K562 (cell line): Measurements from ENCODE around the gene PCCA. TPM values are rescaled to one million over a fixed set of nuclear protein-coding genes. Genes with fewer than 3 reads are reported as not detected.

Experiments
- ARID1B ChIP-seq: fragments of 450-650 bp; IDR thresholded peaks from 2 replicates; pipeline ENCODE4 v1.6.1; 2016; ENCODE audit warnings: antibody characterized with exemption, mild to moderate bottlenecking, inconsistent platforms
- CBFA2T3 ChIP-seq: fragments of 450-650 bp; IDR thresholded peaks from 2 replicates; pipeline ENCODE4 v1.6.1; 2017
- CC2D1A ChIP-seq: fragments of 450-650 bp; IDR thresholded peaks from 2 replicates; pipeline ENCODE4 v1.6.1; 2017; ENCODE audit warnings: mild to moderate bottlenecking
- CREBBP ChIP-seq: IDR thresholded peaks from one replicate; pipeline ENCODE4 v1.6.1; 2012; ENCODE audit warnings: low read depth, mild to moderate bottlenecking, control low read depth, inconsistent platforms, low read length
- HDAC3 ChIP-seq: fragments of 450-650 bp; IDR thresholded peaks from 2 replicates; pipeline ENCODE4 v1.6.1; 2018; ENCODE audit warnings: borderline replicate concordance, mild to moderate bottlenecking, moderate library complexity; ENCODE audit not compliant: partially characterized antibody
- HNRNPK ChIP-seq: fragments of 200-400 bp; formaldehyde crosslinking; IDR thresholded peaks from one replicate; pipeline ENCODE4 v1.6.1; 2018; ENCODE audit warnings: mild to moderate bottlenecking, low read depth, low read length; ENCODE audit not compliant: poor library complexity, severe bottlenecking
- KAT8 ChIP-seq: fragments of 450-650 bp; IDR thresholded peaks from 2 replicates; pipeline ENCODE4 v1.6.1; 2016; ENCODE audit warnings: low read depth, mild to moderate bottlenecking
- MEF2D ChIP-seq: conservative IDR thresholded peaks from 2 replicates; pipeline ENCODE4 v1.6.1; 2016; ENCODE audit warnings: low read depth, missing genetic modification characterization, missing compliant biosample characterization
- MTA1 ChIP-seq: fragments of 450-650 bp; IDR thresholded peaks from 2 replicates; pipeline ENCODE4 v1.6.1; 2017; ENCODE audit warnings: borderline replicate concordance
- SMARCB1 ChIP-seq: IDR thresholded peaks from 2 replicates; pipeline ENCODE4 v1.6.1; 2011; ENCODE audit warnings: improper control_type of control experiment, low read depth; ENCODE audit not compliant: insufficient read length
- SOX6 ChIP-seq: fragments of 450-650 bp; IDR thresholded peaks from 2 replicates; pipeline ENCODE4 v1.6.1; 2014; ENCODE audit warnings: mild to moderate bottlenecking
- TAF9B ChIP-seq: fragments of 450-650 bp; IDR thresholded peaks from 2 replicates; pipeline ENCODE4 v1.6.1; 2018; ENCODE audit warnings: mild to moderate bottlenecking; ENCODE audit not compliant: partially characterized antibody
- TEAD1 ChIP-seq, 2 experiments: fragments of 450-650 bp in 1 of 2; sonication (generic) in 1 of 2; formaldehyde crosslinking; IDR thresholded peaks; 2 replicates each; pipeline versions ENCODE4 v1.4.0 to v1.8.0; 2020 to 2022; ENCODE audit warnings: mild to moderate bottlenecking in 2 of 2, missing genetic modification reagents in 1 of 2
- ZNF347 ChIP-seq: fragments of 450-650 bp; formaldehyde crosslinking; IDR thresholded peaks from 2 replicates; pipeline ENCODE4 v1.4.0; 2020; ENCODE audit warnings: low read depth, mild to moderate bottlenecking, moderate library complexity
- polyA plus RNA-seq, 8 experiments: library from polyadenylated mRNA; depleted of rRNA in 4 of 8; stranded (reverse) in 5 of 8; unstranded in 3 of 8; fragments of >200 nt; fragmentation: Nextera tagmentation in 2 of 8; fragmentation: Illumina TruSeq in 1 of 8; extraction: Ambion mirVana in 2 of 8; extraction: Trizol in 1 of 8; gene quantifications; 2 replicates each; pipeline versions ENCODE4 v1.2.1 to v1.2.3, GENCODE V29; 2011 to 2014; ENCODE audit warnings: inconsistent platforms in 1 of 8, missing spikeins in 1 of 8
- total RNA-seq, 7 experiments: library from RNA; depleted of rRNA in 6 of 7; stranded (reverse); fragments of >200 nt in 6 of 7; fragmentation: Illumina TruSeq in 2 of 7; extraction: Trizol in 2 of 7; gene quantifications; 2 replicates each; pipeline versions ENCODE4 v1.2.1 to v1.2.3, GENCODE V29; 2011 to 2021; ENCODE audit warnings: low replicate concordance in 1 of 7
- TF ChIP-seq, protein P1 (sequence below), 3 experiments: fragments of 200-800 bp in 1 of 3; sonication (Bioruptor generic) in 1 of 3; sonication (generic) in 1 of 3; formaldehyde crosslinking in 1 of 3; IDR thresholded peaks; 2 replicates each; pipeline versions ENCODE4 v1.6.1 to v1.8.0; 2016 to 2022; ENCODE audit warnings: mild to moderate bottlenecking in 2 of 3, missing compliant biosample characterization in 2 of 3, missing genetic modification characterization in 2 of 3, missing genetic modification reagents in 1 of 3
- TF ChIP-seq, protein P2 (sequence below): sonication (generic); formaldehyde crosslinking; IDR thresholded peaks from 2 replicates; pipeline ENCODE4 v1.8.1; 2023; ENCODE audit warnings: missing genetic modification reagents, mild to moderate bottlenecking, borderline replicate concordance
- TF ChIP-seq, protein P3 (sequence below): sonication (generic); formaldehyde crosslinking; IDR thresholded peaks from 2 replicates; pipeline ENCODE4 v1.8.0; 2023; ENCODE audit warnings: mild to moderate bottlenecking, missing genetic modification reagents
- TF ChIP-seq, protein P4 (sequence below): fragments of 250-450 bp; sonication (Bioruptor Pico); IDR thresholded peaks from 2 replicates; pipeline ENCODE4 v1.8.0; 2021; ENCODE audit warnings: mild to moderate bottlenecking, moderate library complexity

Gene PCCA
- total and polyA plus RNA-seq, 9 of the 15 experiments (the other 6 are each of a cell fraction or from before 2014, with no cell fraction given): 5.2 to 14.1 (median 9.7) TPM

DNA sequence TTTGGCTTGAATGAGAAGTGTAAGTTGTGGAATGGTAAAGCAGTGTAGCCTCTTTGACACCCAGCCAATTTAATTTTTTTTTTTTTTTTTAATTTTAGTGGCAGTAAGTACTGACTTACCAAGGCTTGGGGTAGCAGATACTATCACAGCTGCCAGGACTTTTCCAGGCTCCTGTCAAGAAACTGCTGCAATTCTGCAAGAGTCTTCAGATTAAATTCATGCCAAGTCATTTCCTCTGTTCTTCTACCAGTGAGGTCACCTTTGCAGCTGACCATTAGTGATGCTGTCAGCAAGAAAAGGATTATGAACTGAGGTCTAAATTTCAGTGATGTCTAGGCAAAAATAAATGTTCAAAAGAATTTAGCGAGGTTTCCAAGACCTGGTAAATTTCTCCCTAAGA, 408.5 kb downstream of the PCCA start (continued):
- TF ChIP-seq CREBBP: no peak
- TF ChIP-seq, protein P1, sequence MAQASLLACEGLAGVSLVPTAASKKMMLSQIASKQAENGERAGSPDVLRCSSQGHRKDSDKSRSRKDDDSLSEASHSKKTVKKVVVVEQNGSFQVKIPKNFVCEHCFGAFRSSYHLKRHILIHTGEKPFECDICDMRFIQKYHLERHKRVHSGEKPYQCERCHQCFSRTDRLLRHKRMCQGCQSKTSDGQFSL (CRISPR knock-in tag; IDR thresholded peaks at IDR 0.05): no peak
- TF ChIP-seq, protein P1 (tag; IDR thresholded peaks at IDR 0.05): no peak
- TF ChIP-seq MTA1: no peak
- 0 out of 2 replicates have a peak, but pooled peaks have one; percentile 6 for TF ChIP-seq CBFA2T3
- TF ChIP-seq KAT8: no peak
- TF ChIP-seq ARID1B: no peak; the same call in 1 of the 2 replicates
- TF ChIP-seq, protein P2, sequence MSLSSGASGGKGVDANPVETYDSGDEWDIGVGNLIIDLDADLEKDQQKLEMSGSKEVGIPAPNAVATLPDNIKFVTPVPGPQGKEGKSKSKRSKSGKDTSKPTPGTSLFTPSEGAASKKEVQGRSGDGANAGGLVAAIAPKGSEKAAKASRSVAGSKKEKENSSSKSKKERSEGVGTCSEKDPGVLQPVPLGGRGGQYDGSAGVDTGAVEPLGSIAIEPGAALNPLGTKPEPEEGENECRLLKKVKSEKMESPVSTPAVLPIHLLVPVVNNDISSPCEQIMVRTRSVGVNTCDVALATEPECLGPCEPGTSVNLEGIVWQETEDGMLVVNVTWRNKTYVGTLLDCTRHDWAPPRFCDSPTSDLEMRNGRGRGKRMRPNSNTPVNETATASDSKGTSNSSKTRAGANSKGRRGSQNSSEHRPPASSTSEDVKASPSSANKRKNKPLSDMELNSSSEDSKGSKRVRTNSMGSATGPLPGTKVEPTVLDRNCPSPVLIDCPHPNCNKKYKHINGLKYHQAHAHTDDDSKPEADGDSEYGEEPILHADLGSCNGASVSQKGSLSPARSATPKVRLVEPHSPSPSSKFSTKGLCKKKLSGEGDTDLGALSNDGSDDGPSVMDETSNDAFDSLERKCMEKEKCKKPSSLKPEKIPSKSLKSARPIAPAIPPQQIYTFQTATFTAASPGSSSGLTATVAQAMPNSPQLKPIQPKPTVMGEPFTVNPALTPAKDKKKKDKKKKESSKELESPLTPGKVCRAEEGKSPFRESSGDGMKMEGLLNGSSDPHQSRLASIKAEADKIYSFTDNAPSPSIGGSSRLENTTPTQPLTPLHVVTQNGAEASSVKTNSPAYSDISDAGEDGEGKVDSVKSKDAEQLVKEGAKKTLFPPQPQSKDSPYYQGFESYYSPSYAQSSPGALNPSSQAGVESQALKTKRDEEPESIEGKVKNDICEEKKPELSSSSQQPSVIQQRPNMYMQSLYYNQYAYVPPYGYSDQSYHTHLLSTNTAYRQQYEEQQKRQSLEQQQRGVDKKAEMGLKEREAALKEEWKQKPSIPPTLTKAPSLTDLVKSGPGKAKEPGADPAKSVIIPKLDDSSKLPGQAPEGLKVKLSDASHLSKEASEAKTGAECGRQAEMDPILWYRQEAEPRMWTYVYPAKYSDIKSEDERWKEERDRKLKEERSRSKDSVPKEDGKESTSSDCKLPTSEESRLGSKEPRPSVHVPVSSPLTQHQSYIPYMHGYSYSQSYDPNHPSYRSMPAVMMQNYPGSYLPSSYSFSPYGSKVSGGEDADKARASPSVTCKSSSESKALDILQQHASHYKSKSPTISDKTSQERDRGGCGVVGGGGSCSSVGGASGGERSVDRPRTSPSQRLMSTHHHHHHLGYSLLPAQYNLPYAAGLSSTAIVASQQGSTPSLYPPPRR (CRISPR knock-in tag): no peak
- TF ChIP-seq, protein P3, sequence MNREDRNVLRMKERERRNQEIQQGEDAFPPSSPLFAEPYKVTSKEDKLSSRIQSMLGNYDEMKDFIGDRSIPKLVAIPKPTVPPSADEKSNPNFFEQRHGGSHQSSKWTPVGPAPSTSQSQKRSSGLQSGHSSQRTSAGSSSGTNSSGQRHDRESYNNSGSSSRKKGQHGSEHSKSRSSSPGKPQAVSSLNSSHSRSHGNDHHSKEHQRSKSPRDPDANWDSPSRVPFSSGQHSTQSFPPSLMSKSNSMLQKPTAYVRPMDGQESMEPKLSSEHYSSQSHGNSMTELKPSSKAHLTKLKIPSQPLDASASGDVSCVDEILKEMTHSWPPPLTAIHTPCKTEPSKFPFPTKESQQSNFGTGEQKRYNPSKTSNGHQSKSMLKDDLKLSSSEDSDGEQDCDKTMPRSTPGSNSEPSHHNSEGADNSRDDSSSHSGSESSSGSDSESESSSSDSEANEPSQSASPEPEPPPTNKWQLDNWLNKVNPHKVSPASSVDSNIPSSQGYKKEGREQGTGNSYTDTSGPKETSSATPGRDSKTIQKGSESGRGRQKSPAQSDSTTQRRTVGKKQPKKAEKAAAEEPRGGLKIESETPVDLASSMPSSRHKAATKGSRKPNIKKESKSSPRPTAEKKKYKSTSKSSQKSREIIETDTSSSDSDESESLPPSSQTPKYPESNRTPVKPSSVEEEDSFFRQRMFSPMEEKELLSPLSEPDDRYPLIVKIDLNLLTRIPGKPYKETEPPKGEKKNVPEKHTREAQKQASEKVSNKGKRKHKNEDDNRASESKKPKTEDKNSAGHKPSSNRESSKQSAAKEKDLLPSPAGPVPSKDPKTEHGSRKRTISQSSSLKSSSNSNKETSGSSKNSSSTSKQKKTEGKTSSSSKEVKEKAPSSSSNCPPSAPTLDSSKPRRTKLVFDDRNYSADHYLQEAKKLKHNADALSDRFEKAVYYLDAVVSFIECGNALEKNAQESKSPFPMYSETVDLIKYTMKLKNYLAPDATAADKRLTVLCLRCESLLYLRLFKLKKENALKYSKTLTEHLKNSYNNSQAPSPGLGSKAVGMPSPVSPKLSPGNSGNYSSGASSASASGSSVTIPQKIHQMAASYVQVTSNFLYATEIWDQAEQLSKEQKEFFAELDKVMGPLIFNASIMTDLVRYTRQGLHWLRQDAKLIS (CRISPR knock-in tag): no peak
- no peak for TF ChIP-seq HDAC3
- TF ChIP-seq, protein P4, sequence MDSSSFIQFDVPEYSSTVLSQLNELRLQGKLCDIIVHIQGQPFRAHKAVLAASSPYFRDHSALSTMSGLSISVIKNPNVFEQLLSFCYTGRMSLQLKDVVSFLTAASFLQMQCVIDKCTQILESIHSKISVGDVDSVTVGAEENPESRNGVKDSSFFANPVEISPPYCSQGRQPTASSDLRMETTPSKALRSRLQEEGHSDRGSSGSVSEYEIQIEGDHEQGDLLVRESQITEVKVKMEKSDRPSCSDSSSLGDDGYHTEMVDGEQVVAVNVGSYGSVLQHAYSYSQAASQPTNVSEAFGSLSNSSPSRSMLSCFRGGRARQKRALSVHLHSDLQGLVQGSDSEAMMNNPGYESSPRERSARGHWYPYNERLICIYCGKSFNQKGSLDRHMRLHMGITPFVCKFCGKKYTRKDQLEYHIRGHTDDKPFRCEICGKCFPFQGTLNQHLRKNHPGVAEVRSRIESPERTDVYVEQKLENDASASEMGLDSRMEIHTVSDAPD (CRISPR knock-in tag): no peak
- TF ChIP-seq TEAD1 (CRISPR knock-in tag; IDR thresholded peaks at IDR 0.05): no peak
- peak; percentile 26 for TF ChIP-seq TAF9B
- no peak for TF ChIP-seq SMARCB1
- TF ChIP-seq SOX6: no peak
- no peak for TF ChIP-seq MEF2D
- no peak for TF ChIP-seq CC2D1A
- no peak for TF ChIP-seq ZNF347
- TF ChIP-seq HNRNPK: no peak
